ENCODE measurements around the gene SH2D1A. TPM values are rescaled to one million over a fixed set of nuclear protein-coding genes. Genes with fewer than 3 reads are reported as not detected.

Gene SH2D1A
- polyA plus RNA-seq, 1 of the 3 experiments (the other 2 are of a cell fraction) = not detected

DNA sequence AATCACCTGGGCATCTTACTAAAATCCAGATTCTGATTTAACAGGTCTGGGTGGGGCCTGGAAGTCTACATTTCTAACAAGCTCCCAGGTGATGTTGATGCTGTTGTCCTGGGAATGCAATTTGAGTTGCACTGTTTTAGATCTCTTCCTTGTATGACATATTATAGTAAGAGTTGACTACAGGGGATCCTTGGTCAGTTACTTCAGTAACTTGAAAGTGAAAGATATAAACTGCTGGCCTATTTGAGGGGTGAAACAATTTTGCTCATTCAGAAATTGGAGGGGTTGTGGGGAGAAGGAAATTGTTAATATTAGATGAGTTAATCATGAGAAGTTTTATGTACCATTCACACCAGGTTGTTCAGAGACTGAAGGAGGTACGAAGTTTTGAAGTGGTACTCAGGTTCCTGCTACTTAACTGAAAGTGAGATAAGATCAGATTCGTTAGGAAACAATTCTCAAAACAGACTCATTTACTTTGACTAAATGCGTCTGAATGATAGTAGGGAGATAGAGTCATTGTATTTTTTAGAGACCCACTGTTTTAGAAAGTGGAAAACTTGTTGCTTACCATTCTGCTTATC is 12.5 kb downstream of the SH2D1A start:
- Histone ChIP-seq H3K9me3 (no peaks in the 10 kb centered on the region), H3K36me3 (replicated peaks in 1 of 2; ENCODE audit: control insufficient read depth in 1 of 2, insufficient read depth in 2 of 2, low read length in 1 of 2) (no peaks in the 10 kb centered on the region), H4K20me1 (ENCODE audit: insufficient read depth) (no peaks in the 10 kb centered on the region), H3K9me2 (no peaks in the 10 kb centered on the region), H3K79me2 (ENCODE audit: insufficient read depth) (no peaks in the 10 kb centered on the region), H2AFZ (ENCODE audit: low read depth) (no peak overlapping the region), H3K4me2 (no peak overlapping the region), H3K27me3 (ENCODE audit: insufficient read depth) (no peaks in the 10 kb centered on the region), H3K9ac (no peak overlapping the region), H3K27ac (ENCODE audit: low read depth in 2 of 2, low read length in 1 of 2) (no peak overlapping the region), H3F3A (replicated peaks; ENCODE audit: insufficient read depth) (no peaks in the 10 kb centered on the region), H3K4me1 (ENCODE audit: control insufficient read depth in 1 of 2, insufficient read depth in 2 of 2, low read depth in 1 of 2, low read length in 1 of 2) (no peaks in the 10 kb centered on the region), H3K4me3 (ENCODE audit: low read depth in 2 of 2, low read length in 1 of 2) (no peak overlapping the region)
- ChIA-PET CTCF (interaction anchor here (1.3 kb wide), 1 partner anchor 16 kb away, joined by 3 read pairs; no protein-coding TSS in a partner anchor), POLR2A (no interaction called here)
- no peak for DNase-seq
- 27% methylated on average over 3 of the region's 3 CpGs for WGBS (ENCODE audit: low lambda C conversion rate)
- TF ChIP-seq, protein P1, sequence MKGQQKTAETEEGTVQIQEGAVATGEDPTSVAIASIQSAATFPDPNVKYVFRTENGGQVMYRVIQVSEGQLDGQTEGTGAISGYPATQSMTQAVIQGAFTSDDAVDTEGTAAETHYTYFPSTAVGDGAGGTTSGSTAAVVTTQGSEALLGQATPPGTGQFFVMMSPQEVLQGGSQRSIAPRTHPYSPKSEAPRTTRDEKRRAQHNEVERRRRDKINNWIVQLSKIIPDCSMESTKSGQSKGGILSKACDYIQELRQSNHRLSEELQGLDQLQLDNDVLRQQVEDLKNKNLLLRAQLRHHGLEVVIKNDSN (IDR thresholded peaks at IDR 0.05; ENCODE audit: borderline replicate concordance, low read depth) = no peak
- no peak for TF ChIP-seq RAD21 (IDR thresholded peaks at IDR 0.05; ENCODE audit: low read length)
- no peak for TF ChIP-seq NFIC (IDR thresholded peaks at IDR 0.05; ENCODE audit: borderline replicate concordance)
- no peak for TF ChIP-seq MEF2A (IDR thresholded peaks at IDR 0.05; ENCODE audit: borderline replicate concordance, low read depth)
- no peak for TF ChIP-seq GABPA (IDR thresholded peaks at IDR 0.05; ENCODE audit: low read depth)
- TF ChIP-seq, protein P2, sequence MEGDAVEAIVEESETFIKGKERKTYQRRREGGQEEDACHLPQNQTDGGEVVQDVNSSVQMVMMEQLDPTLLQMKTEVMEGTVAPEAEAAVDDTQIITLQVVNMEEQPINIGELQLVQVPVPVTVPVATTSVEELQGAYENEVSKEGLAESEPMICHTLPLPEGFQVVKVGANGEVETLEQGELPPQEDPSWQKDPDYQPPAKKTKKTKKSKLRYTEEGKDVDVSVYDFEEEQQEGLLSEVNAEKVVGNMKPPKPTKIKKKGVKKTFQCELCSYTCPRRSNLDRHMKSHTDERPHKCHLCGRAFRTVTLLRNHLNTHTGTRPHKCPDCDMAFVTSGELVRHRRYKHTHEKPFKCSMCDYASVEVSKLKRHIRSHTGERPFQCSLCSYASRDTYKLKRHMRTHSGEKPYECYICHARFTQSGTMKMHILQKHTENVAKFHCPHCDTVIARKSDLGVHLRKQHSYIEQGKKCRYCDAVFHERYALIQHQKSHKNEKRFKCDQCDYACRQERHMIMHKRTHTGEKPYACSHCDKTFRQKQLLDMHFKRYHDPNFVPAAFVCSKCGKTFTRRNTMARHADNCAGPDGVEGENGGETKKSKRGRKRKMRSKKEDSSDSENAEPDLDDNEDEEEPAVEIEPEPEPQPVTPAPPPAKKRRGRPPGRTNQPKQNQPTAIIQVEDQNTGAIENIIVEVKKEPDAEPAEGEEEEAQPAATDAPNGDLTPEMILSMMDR (IDR thresholded peaks at IDR 0.05) = no peak
- no peak for TF ChIP-seq JUND (IDR thresholded peaks at IDR 0.05)
- TF ChIP-seq FOXJ3 (CRISPR knock-in tag; IDR thresholded peaks at IDR 0.05) = no peak
- TF ChIP-seq FOXM1 (IDR thresholded peaks at IDR 0.05; ENCODE audit: low read depth) = no peak
- TF ChIP-seq GATA2 (CRISPR knock-in tag; IDR thresholded peaks at IDR 0.05) = no peak
- no peak for TF ChIP-seq RXRA (IDR thresholded peaks at IDR 0.05; ENCODE audit: borderline replicate concordance, low read depth)
- no peak for TF ChIP-seq MXI1 (IDR thresholded peaks at IDR 0.05; ENCODE audit: low read depth, low read length)

DNA sequence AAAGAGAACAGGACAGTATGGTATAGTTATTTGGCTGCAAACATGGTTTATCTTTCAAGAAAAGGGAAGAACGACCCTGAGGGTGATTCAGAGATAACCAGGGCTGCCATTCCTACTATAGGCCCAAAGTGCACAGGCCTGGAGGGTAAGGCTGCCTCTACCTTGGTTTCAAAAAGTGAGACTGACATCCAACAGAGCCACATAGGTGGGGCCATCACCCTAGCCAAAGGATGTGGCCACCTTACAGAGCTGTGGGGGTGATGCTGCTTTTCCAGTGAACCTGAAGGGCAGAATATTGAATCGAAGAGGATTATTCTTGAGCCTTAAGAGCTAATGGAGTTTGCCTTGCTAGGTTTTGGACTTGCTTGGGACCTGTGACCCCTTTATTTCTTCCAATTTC is 15.7 kb downstream of the SH2D1A start:
- WGBS (ENCODE audit: low lambda C conversion rate) = 3% methylated on average over 2 of the region's 2 CpGs
- Histone ChIP-seq H3K9me3 (no peaks in the 10 kb centered on the region), H2AFZ (ENCODE audit: low read depth) (no peak overlapping the region), H3K4me3 (ENCODE audit: low read depth in 2 of 2, low read length in 1 of 2) (no peak overlapping the region), H3F3A (replicated peaks; ENCODE audit: insufficient read depth) (no peaks in the 10 kb centered on the region), H3K36me3 (replicated peaks in 1 of 2; ENCODE audit: control insufficient read depth in 1 of 2, insufficient read depth in 2 of 2, low read length in 1 of 2) (no peaks in the 10 kb centered on the region), H3K79me2 (ENCODE audit: insufficient read depth) (no peaks in the 10 kb centered on the region), H3K27ac (ENCODE audit: low read depth in 2 of 2, low read length in 1 of 2) (no peak overlapping the region), H3K9me2 (no peaks in the 10 kb centered on the region), H3K4me2 (no peak overlapping the region), H3K4me1 (ENCODE audit: control insufficient read depth in 1 of 2, insufficient read depth in 2 of 2, low read depth in 1 of 2, low read length in 1 of 2) (no peaks in the 10 kb centered on the region), H3K27me3 (ENCODE audit: insufficient read depth) (no peaks in the 10 kb centered on the region), H4K20me1 (ENCODE audit: insufficient read depth) (no peaks in the 10 kb centered on the region), H3K9ac (no peak overlapping the region)
- no peak for DNase-seq
- ChIA-PET CTCF (no interaction called here), POLR2A (no interaction called here)
- TF ChIP-seq RCOR1 (IDR thresholded peaks at IDR 0.05; ENCODE audit: low read length) (no peak), MEF2A (IDR thresholded peaks at IDR 0.05; ENCODE audit: borderline replicate concordance, low read depth) (no peak), FOXM1 (IDR thresholded peaks at IDR 0.05; ENCODE audit: low read depth) (no peak), GABPA (IDR thresholded peaks at IDR 0.05; ENCODE audit: low read depth) (no peak), SMC3 (IDR thresholded peaks at IDR 0.05; ENCODE audit: low read depth, low read length) (no peak), EP300 (IDR thresholded peaks at IDR 0.05; ENCODE audit: borderline replicate concordance in 1 of 2, low read depth in 1 of 2, low read length in 1 of 2) (no peak), POLR2AphosphoS5 (IDR thresholded peaks at IDR 0.05; ENCODE audit: low read depth, low read length) (no peak), RAD21 (IDR thresholded peaks at IDR 0.05; ENCODE audit: low read length) (no peak)
- TF ChIP-seq, protein P3, sequence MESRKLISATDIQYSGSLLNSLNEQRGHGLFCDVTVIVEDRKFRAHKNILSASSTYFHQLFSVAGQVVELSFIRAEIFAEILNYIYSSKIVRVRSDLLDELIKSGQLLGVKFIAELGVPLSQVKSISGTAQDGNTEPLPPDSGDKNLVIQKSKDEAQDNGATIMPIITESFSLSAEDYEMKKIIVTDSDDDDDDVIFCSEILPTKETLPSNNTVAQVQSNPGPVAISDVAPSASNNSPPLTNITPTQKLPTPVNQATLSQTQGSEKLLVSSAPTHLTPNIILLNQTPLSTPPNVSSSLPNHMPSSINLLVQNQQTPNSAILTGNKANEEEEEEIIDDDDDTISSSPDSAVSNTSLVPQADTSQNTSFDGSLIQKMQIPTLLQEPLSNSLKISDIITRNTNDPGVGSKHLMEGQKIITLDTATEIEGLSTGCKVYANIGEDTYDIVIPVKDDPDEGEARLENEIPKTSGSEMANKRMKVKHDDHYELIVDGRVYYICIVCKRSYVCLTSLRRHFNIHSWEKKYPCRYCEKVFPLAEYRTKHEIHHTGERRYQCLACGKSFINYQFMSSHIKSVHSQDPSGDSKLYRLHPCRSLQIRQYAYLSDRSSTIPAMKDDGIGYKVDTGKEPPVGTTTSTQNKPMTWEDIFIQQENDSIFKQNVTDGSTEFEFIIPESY (IDR thresholded peaks at IDR 0.05; ENCODE audit: borderline replicate concordance, low read depth) = no peak
- TF ChIP-seq, protein P4, sequence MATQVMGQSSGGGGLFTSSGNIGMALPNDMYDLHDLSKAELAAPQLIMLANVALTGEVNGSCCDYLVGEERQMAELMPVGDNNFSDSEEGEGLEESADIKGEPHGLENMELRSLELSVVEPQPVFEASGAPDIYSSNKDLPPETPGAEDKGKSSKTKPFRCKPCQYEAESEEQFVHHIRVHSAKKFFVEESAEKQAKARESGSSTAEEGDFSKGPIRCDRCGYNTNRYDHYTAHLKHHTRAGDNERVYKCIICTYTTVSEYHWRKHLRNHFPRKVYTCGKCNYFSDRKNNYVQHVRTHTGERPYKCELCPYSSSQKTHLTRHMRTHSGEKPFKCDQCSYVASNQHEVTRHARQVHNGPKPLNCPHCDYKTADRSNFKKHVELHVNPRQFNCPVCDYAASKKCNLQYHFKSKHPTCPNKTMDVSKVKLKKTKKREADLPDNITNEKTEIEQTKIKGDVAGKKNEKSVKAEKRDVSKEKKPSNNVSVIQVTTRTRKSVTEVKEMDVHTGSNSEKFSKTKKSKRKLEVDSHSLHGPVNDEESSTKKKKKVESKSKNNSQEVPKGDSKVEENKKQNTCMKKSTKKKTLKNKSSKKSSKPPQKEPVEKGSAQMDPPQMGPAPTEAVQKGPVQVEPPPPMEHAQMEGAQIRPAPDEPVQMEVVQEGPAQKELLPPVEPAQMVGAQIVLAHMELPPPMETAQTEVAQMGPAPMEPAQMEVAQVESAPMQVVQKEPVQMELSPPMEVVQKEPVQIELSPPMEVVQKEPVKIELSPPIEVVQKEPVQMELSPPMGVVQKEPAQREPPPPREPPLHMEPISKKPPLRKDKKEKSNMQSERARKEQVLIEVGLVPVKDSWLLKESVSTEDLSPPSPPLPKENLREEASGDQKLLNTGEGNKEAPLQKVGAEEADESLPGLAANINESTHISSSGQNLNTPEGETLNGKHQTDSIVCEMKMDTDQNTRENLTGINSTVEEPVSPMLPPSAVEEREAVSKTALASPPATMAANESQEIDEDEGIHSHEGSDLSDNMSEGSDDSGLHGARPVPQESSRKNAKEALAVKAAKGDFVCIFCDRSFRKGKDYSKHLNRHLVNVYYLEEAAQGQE (IDR thresholded peaks at IDR 0.05; ENCODE audit: low read depth, low read length) = no peak
- TF ChIP-seq, protein P5, sequence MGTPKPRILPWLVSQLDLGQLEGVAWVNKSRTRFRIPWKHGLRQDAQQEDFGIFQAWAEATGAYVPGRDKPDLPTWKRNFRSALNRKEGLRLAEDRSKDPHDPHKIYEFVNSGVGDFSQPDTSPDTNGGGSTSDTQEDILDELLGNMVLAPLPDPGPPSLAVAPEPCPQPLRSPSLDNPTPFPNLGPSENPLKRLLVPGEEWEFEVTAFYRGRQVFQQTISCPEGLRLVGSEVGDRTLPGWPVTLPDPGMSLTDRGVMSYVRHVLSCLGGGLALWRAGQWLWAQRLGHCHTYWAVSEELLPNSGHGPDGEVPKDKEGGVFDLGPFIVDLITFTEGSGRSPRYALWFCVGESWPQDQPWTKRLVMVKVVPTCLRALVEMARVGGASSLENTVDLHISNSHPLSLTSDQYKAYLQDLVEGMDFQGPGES (IDR thresholded peaks at IDR 0.05; ENCODE audit: low read depth, low read length) = no peak
